H1 (cell line): ENCODE data around the gene RALGAPA1. TPM values are rescaled to one million over a fixed set of nuclear protein-coding genes. Genes with fewer than 3 reads are reported as not detected.

Source experiments
- EP300 ChIP-seq, 2 experiments: IDR thresholded peaks; 1 replicate in 1 of 2; 2 replicates in 1 of 2; pipeline ENCODE4 v1.6.1; 2011 to 2012; ENCODE audit warnings: low read depth in 2 of 2, low read length in 2 of 2, mild to moderate bottlenecking in 2 of 2, borderline replicate concordance in 1 of 2, inconsistent platforms in 1 of 2, moderate library complexity in 1 of 2
- POU5F1 ChIP-seq: IDR thresholded peaks from 2 replicates; pipeline ENCODE4 v1.6.1; 2011; ENCODE audit warnings: low read depth, mild to moderate bottlenecking, low read length, moderate library complexity
- TCF12 ChIP-seq: IDR thresholded peaks from 2 replicates; pipeline ENCODE4 v1.6.1; 2011; ENCODE audit warnings: low read depth, mild to moderate bottlenecking, low read length
- polyA plus RNA-seq, 7 experiments: library from polyadenylated mRNA; depleted of rRNA in 3 of 7; stranded (reverse) in 5 of 7; unstranded in 2 of 7; fragments of >200 nt in 5 of 7; fragments of 200-250 nt in 2 of 7; gene quantifications; 1 replicate in 5 of 7; 2 replicates in 1 of 7; 4 replicates in 1 of 7; pipeline versions ENCODE4 v1.2.1 to v1.2.3, GENCODE V29; 2011 to 2013; ENCODE audit warnings: missing spikeins in 2 of 7, mixed read lengths in 2 of 7
- total RNA-seq: library from RNA; stranded (reverse); fragmentation: NEBNext Ultra II Directional; extraction: Animal tissue kit (Norgen Biotek cat#: 25700); gene quantifications from 2 replicates; pipeline ENCODE4 v1.2.1, GENCODE V29; 2021

Gene RALGAPA1
- total and polyA plus RNA-seq, 2 of the 8 experiments (the other 6 are each of a cell fraction or from before 2014, with no cell fraction given), result 4.2 to 26.7 TPM

DNA sequence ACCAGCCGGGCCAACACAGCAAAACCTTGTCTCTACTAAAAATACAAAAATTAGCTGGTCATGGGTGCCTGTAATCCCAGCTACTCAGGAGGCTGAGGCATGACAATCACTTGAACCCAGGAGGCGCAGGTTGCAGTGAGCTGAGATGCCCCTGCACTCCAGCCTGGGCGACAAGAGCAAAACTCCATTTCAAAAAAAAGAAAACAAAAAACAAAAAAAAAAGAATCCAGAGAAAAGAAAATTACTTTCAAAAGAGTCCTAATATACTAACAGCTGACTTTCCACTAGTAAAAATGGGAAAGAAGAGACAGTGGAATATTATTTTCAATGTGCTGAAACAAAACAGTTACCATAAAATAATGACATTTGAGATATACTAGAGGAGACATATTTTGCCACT is 283.4 kb downstream of the RALGAPA1 start (continued):
- TF ChIP-seq TCF12, result no peak
- TF ChIP-seq EP300 (IDR thresholded peaks at IDR 0.05; ENCODE audit: borderline replicate concordance in 1 of 2, low read depth in 2 of 2, low read length in 2 of 2), result no peak
- TF ChIP-seq POU5F1, result no peak
- TF ChIP-seq, all 59 proteins: peak for 0
